Stimulated activated CD4-positive, alpha-beta T cell treated with anti-CD3 and anti-CD28 coated beads, Interleukin-15, amount 100 ng/mL, for 24 hours (primary cell): ENCODE results near the gene TSPAN9.

Experiments
- DNase-seq: peaks from one replicate; pipeline ENCODE4 v3.0.0-alpha.2; 2020

Gene TSPAN9

GRCh38 chr12:3261782-3262359 is 184.7 kb downstream of the TSPAN9 start:
- no peak for DNase-seq

GRCh38 chr12:3262470-3262869 is 185.3 kb downstream of the TSPAN9 start:
- DNase-seq: no peak

GRCh38 chr12:3263282-3263681 is 186.1 kb downstream of the TSPAN9 start:
- DNase-seq: no peak

- no peak for DNase-seq
Measured at GRCh38 chr12:3263939-3264922, 187.1 kb downstream of the TSPAN9 start.

- DNase-seq: no peak
Measured at GRCh38 chr12:3265406-3265805, 188.2 kb downstream of the TSPAN9 start.

GRCh38 chr12:3266638-3267037 is 189.5 kb downstream of the TSPAN9 start:
- no peak for DNase-seq

GRCh38 chr12:3267690-3268089 is 190.5 kb downstream of the TSPAN9 start:
- no peak for DNase-seq

GRCh38 chr12:3269594-3269993 is 192.4 kb downstream of the TSPAN9 start:
- no peak for DNase-seq

GRCh38 chr12:3271146-3271545 is 194.0 kb downstream of the TSPAN9 start:
- DNase-seq: no peak

- DNase-seq: no peak
Measured at GRCh38 chr12:3271639-3272038, 194.5 kb downstream of the TSPAN9 start.

- DNase-seq: no peak
Measured at GRCh38 chr12:3272958-3273357, 195.8 kb downstream of the TSPAN9 start.

- DNase-seq: no peak
Measured at GRCh38 chr12:3273409-3273853, 196.3 kb downstream of the TSPAN9 start.

- no peak for DNase-seq
Measured at GRCh38 chr12:3274664-3275063, 197.5 kb downstream of the TSPAN9 start.

- DNase-seq: peak; percentile 78
Measured at GRCh38 chr12:3275171-3276041, 198.2 kb downstream of the TSPAN9 start.

GRCh38 chr12:3276226-3276625 is 199.0 kb downstream of the TSPAN9 start:
- no peak for DNase-seq

- no peak for DNase-seq
Measured at GRCh38 chr12:3277306-3277943, 200.2 kb downstream of the TSPAN9 start.

GRCh38 chr12:3278681-3279414 is 201.7 kb downstream of the TSPAN9 start:
- DNase-seq: no peak

GRCh38 chr12:3279415-3279780 is 202.2 kb downstream of the TSPAN9 start:
- DNase-seq: no peak

- no peak for DNase-seq
Measured at GRCh38 chr12:3279832-3280231, 202.7 kb downstream of the TSPAN9 start.

- no peak for DNase-seq
Measured at GRCh38 chr12:3280967-3281366, 203.8 kb downstream of the TSPAN9 start.

- no peak for DNase-seq
Measured at GRCh38 chr12:3281588-3282383, 204.6 kb downstream of the TSPAN9 start.
